Adrenal gland (tissue), 19 donors: ENCODE data around the gene PRPF6. TPM values are rescaled to one million over a fixed set of nuclear protein-coding genes. Genes with fewer than 3 reads are reported as not detected.

Source experiments
- DNase-seq, 7 donors: peaks; one replicate each; pipeline ENCODE4 v3.0.0-alpha.2; 2019 to 2020
- H3K27ac ChIP-seq, 5 donors: fragments of 200-600 bp; sonication (generic) in 4 of 5; 1 replicate in 3 of 5; 2 replicates in 2 of 5; pipeline versions ENCODE4 v1.5.1 to v1.8.0; 2016 to 2020; ENCODE audit warnings: mild to moderate bottlenecking in 1 of 5
- H3K27me3 ChIP-seq: fragments of 200-600 bp; 2 replicates; pipeline ENCODE4 v1.8.0; 2021
- H3K36me3 ChIP-seq, 2 donors: fragments of 200-600 bp; replicated peaks in 1 of 2; 1 replicate in 1 of 2; 2 replicates in 1 of 2; pipeline versions ENCODE4 v1.5.1 to v1.8.0; 2018 to 2022
- H3K4me1 ChIP-seq, 2 donors: fragments of 200-600 bp; replicated peaks in 1 of 2; 1 replicate in 1 of 2; 2 replicates in 1 of 2; pipeline versions ENCODE4 v1.5.1 to v1.8.0; 2018 to 2021
- H3K4me3 ChIP-seq, 4 donors: fragments of 200-600 bp; sonication (generic) in 3 of 4; one replicate each; pipeline ENCODE4 v1.5.1; 2016 to 2018
- H3K9me3 ChIP-seq, 3 donors: fragments of 200-600 bp; sonication (generic) in 1 of 3; replicated peaks in 1 of 3; 1 replicate in 2 of 3; 2 replicates in 1 of 3; pipeline versions ENCODE4 v1.5.1 to v1.8.0; 2016 to 2021
- POLR2A ChIP-seq, 2 donors: fragments of 450-650 bp; IDR thresholded peaks; one replicate each; pipeline ENCODE4 v1.6.1; 2017; ENCODE audit warnings: antibody characterized with exemption in 2 of 2, mild to moderate bottlenecking in 2 of 2, moderate library complexity in 1 of 2
- WGBS, 4 donors: extraction: QIAGEN DNeasy Blood & Tissue Kit in 2 of 4; methylation state at CpG; one replicate each; pipeline versions ENCODE4 v1.1.5 to v1.1.7; 2013 to 2017; 5-methylcytosine and 5-hydroxymethylcytosine counted together
- intact Hi-C, 2 donors: fragments of 100-400 bp; cut with DNase I; formaldehyde crosslinking; loops; one replicate each; pipeline versions ENCODE4 v1.14.1 to v1.15.0; 2022 to 2023
- long read RNA-seq, 10 donors: library from polyadenylated mRNA in 3 of 10; unstranded in 2 of 10; stranded (forward) in 1 of 10; transcript quantifications; one replicate each; pipeline ENCODE4 v2.0.0 and lab custom pipeline, GENCODE V29; 2021 to 2026
- polyA plus RNA-seq, 3 donors: library from polyadenylated mRNA; stranded (reverse); fragments of 200-250 nt in 2 of 3; fragments of 350-450 nt in 1 of 3; fragmentation: Illumina TruSeq in 1 of 3; extraction: RNeasy Lipid Tissue Mini Kit (QIAGEN cat#74804) in 1 of 3; gene quantifications; one replicate each; pipeline ENCODE4 v1.2.3, GENCODE V29; 2013 to 2014
- total RNA-seq, 9 donors: library from RNA; depleted of rRNA in 4 of 9; stranded (reverse); fragments of >200 nt in 4 of 9; fragments of 120-200 nt in 1 of 9; fragmentation: NEBNext Ultra II Directional in 1 of 9; extraction: Animal tissue kit (Norgen Biotek cat#: 25700) in 1 of 9; gene quantifications; one replicate each; pipeline versions ENCODE4 v1.1.0 to v1.2.4, GENCODE V29; 2013 to 2023
- TF ChIP-seq, protein P1 (sequence below), 6 experiments: fragments of 450-650 bp in 4 of 6; fragments of 200-600 bp in 2 of 6; sonication (generic) in 1 of 6; IDR thresholded peaks; 1 replicate in 5 of 6; 2 replicates in 1 of 6; pipeline versions ENCODE4 v1.5.1 to v1.8.0; 2016 to 2021; ENCODE audit warnings: antibody characterized with exemption in 6 of 6, mild to moderate bottlenecking in 2 of 6, moderate library complexity in 1 of 6
- donor health status: healthy with polysubstance abuse.
- donor health status: Bipolar disorder and iron deficiency.
- donor health status: DM: yes; HTN: yes; CAD: no.
- donor health status: DM: no; HTN: no; CAD: no.
- donor health status: DM: no; HTN: no; CAD: no.
- donor health status: DM: yes; HTN: yes; CAD: no.

The PRPF6 gene
- 10 to 100 TPM; 49.4 to 73.9 (median 57.6) TPM for total RNA-seq
- polyA plus RNA-seq, result 10 to 100 TPM; 48.3 to 49.8 (median 49.1) TPM
- long read RNA-seq, donor 1, transcript PRPF6-201 (21 exons, 3,044 nt), result major isoform, 6 of 12 reads
- long read RNA-seq, donor 1, partial matches to known transcripts, result 6 of 12 reads
- long read RNA-seq, donor 1, other reads (novel, unspliced or antisense), result 0 of 12 reads
- long read RNA-seq, donor 2, partial matches to known transcripts, result 12 of 15 reads
- long read RNA-seq, donor 2, other reads (novel, unspliced or antisense), result 0 of 15 reads
- long read RNA-seq, donor 3, result 0 reads
- long read RNA-seq, donor 4, transcript PRPF6-201 (21 exons, 3,044 nt), result major isoform, 33 of 47 reads
- long read RNA-seq, donor 4, partial matches to known transcripts, result 13 of 47 reads
- long read RNA-seq, donor 4, other reads (novel, unspliced or antisense), result 1 of 47 reads
- long read RNA-seq, donor 5, transcript PRPF6-201 (21 exons, 3,044 nt), result major isoform, 277 of 300 reads
- long read RNA-seq, donor 5, partial matches to known transcripts, result 13 of 300 reads
- long read RNA-seq, donor 5, other reads (novel, unspliced or antisense), result 10 of 300 reads
- long read RNA-seq, donor 6, transcript PRPF6-201 (21 exons, 3,044 nt), result major isoform, 24 of 48 reads
- long read RNA-seq, donor 6, partial matches to known transcripts, result 24 of 48 reads
- long read RNA-seq, donor 6, other reads (novel, unspliced or antisense), result 0 of 48 reads
- long read RNA-seq, donor 7, partial matches to known transcripts, result 7 of 10 reads
- long read RNA-seq, donor 7, other reads (novel, unspliced or antisense), result 0 of 10 reads
- long read RNA-seq, donor 8, transcript PRPF6-201 (21 exons, 3,044 nt), result major isoform, 8 of 18 reads
- long read RNA-seq, donor 8, partial matches to known transcripts, result 10 of 18 reads
- long read RNA-seq, donor 8, other reads (novel, unspliced or antisense), result 0 of 18 reads
- long read RNA-seq, donor 9, partial matches to known transcripts, result 8 of 8 reads
- long read RNA-seq, donor 9, other reads (novel, unspliced or antisense), result 0 of 8 reads
- long read RNA-seq, donor 10, transcript PRPF6-201 (21 exons, 3,044 nt), result major isoform, 8 of 8 reads
- long read RNA-seq, donor 10, partial matches to known transcripts, result 0 of 8 reads
- long read RNA-seq, donor 10, other reads (novel, unspliced or antisense), result 0 of 8 reads

- intact Hi-C loops, result no loop called here
- H3K27ac ChIP-seq, result peak within 1 kb of the TSS; percentile 31 to 94 (median 83)
- H3K27me3 ChIP-seq, result no peaks in the 10 kb centered on the region
- no peaks in the 10 kb centered on the region for H3K9me3 ChIP-seq
- peak within 1 kb of the TSS; percentile 62 to 96 (median 88) for H3K4me3 ChIP-seq
- peaks cover 0 to 26% of the 10 kb centered on the region in 2 donors for H3K36me3 ChIP-seq
- 0 to 6% (median 1%) methylated on average over 11 to 75 of the region's 75 CpGs for WGBS, 4 donors
- DNase-seq, result peak; percentile 94 to 97 (median 95)
- TF ChIP-seq POLR2A (IDR thresholded peaks at IDR 0.05), result peak; percentile 62 to 80
- TF ChIP-seq, protein P1, sequence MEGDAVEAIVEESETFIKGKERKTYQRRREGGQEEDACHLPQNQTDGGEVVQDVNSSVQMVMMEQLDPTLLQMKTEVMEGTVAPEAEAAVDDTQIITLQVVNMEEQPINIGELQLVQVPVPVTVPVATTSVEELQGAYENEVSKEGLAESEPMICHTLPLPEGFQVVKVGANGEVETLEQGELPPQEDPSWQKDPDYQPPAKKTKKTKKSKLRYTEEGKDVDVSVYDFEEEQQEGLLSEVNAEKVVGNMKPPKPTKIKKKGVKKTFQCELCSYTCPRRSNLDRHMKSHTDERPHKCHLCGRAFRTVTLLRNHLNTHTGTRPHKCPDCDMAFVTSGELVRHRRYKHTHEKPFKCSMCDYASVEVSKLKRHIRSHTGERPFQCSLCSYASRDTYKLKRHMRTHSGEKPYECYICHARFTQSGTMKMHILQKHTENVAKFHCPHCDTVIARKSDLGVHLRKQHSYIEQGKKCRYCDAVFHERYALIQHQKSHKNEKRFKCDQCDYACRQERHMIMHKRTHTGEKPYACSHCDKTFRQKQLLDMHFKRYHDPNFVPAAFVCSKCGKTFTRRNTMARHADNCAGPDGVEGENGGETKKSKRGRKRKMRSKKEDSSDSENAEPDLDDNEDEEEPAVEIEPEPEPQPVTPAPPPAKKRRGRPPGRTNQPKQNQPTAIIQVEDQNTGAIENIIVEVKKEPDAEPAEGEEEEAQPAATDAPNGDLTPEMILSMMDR (IDR thresholded peaks at IDR 0.05), result peak; percentile 50 to 80 (median 74)
- H3K4me1 ChIP-seq, result peaks cover 31 to 40% of the 10 kb centered on the region in 2 donors
Observed at GRCh38 chr20:63980806-63981728, at the start of gene PRPF6. Gene PRPF6 (plus strand): TSS chr20:63981132. CDS start chr20:63981246, 114 bp downstream.

GRCh38 chr20:63931735-63932134 lies 49.2 kb upstream of the PRPF6 start:
- no peak for DNase-seq
- Histone ChIP-seq H3K9me3 (no peaks in the 10 kb centered on the region), H3K36me3 (peaks cover 0 to 77% of the 10 kb centered on the region in 2 donors), H3K4me1 (peaks cover 0 to under 1% of the 10 kb centered on the region in 2 donors), H3K4me3 (no peak overlapping the region), H3K27ac (no peak overlapping the region), H3K27me3 (no peaks in the 10 kb centered on the region)
- 93 to 97% (median 95%) methylated on average over 13 to 19 of the region's 19 CpGs for WGBS, 4 donors
- intact Hi-C loops, result no loop called here
- no peak for TF ChIP-seq POLR2A (IDR thresholded peaks at IDR 0.05)
- TF ChIP-seq, protein P1 (IDR thresholded peaks at IDR 0.05), result no peak

- H3K27me3 ChIP-seq, result no peaks in the 10 kb centered on the region
- H3K9me3 ChIP-seq, result no peaks in the 10 kb centered on the region
- 92 to 98% (median 93%) methylated on average over 11 to 17 of the region's 17 CpGs for WGBS, 4 donors
- H3K4me3 ChIP-seq, result no peak overlapping the region
- H3K36me3 ChIP-seq, result peaks cover 0 to 75% of the 10 kb centered on the region in 2 donors
- no peaks in the 10 kb centered on the region for H3K4me1 ChIP-seq
- intact Hi-C loops, result no loop called here
- H3K27ac ChIP-seq, result no peak overlapping the region
- DNase-seq, result no peak
- TF ChIP-seq, protein P1 (IDR thresholded peaks at IDR 0.05), result no peak
- no peak for TF ChIP-seq POLR2A (IDR thresholded peaks at IDR 0.05)
Observed at GRCh38 chr20:63932606-63933160, 48.2 kb upstream of the PRPF6 start.
